B cell (primary cell): ENCODE measurements around the gene MGMT.

Source experiments
- EZH2 ChIP-seq: IDR thresholded peaks from 2 replicates; pipeline ENCODE4 v1.6.1; 2012; ENCODE audit warnings: borderline replicate concordance, low read depth, mild to moderate bottlenecking, moderate library complexity, low read length; ENCODE audit not compliant: insufficient read depth, poor library complexity, severe bottlenecking
- TF ChIP-seq, protein P1 (sequence below): fragments of 200-600 bp; IDR thresholded peaks from one replicate; pipeline ENCODE4 v1.8.0; 2022; ENCODE audit warnings: antibody characterized with exemption, mild to moderate bottlenecking

DNA sequence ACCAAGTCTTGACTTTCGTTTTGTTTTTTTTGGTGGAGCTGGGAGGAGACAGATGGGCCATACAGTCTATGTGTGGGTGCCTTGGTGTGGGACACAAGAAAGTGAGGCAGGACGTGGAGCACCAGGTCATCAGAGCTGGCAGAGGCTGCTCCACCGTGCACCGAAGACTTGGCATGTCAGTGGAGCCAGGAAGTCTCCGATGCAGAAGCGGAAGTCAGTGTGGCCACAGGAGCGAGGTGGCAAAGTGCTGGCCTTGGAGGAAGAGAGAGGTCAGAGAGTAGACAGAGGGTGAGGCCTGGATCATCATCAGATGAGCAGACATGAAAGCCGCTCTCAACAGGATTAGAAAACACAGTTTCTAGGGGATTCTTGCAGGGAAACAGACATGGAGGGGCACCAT is 116.8 kb downstream of the MGMT start:
- TF ChIP-seq, protein P1, sequence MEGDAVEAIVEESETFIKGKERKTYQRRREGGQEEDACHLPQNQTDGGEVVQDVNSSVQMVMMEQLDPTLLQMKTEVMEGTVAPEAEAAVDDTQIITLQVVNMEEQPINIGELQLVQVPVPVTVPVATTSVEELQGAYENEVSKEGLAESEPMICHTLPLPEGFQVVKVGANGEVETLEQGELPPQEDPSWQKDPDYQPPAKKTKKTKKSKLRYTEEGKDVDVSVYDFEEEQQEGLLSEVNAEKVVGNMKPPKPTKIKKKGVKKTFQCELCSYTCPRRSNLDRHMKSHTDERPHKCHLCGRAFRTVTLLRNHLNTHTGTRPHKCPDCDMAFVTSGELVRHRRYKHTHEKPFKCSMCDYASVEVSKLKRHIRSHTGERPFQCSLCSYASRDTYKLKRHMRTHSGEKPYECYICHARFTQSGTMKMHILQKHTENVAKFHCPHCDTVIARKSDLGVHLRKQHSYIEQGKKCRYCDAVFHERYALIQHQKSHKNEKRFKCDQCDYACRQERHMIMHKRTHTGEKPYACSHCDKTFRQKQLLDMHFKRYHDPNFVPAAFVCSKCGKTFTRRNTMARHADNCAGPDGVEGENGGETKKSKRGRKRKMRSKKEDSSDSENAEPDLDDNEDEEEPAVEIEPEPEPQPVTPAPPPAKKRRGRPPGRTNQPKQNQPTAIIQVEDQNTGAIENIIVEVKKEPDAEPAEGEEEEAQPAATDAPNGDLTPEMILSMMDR: no peak
- no peak for TF ChIP-seq EZH2
